HG02943 (cell line): ENCODE results near the gene NDUFV1.
"Not testable (repeated sequence)": the region's sequence is repeated elsewhere in the genome, so short reads cannot be mapped to it uniquely, and the experiment has no call there.

Experiments used
- ATAC-seq: cut with Tn5 transposase; IDR thresholded peaks from one replicate; pipeline ENCODE4 v1.9.1; 2021; ENCODE audit warnings: mild to moderate bottlenecking, low read depth, moderate library complexity; ENCODE audit not compliant: unreplicated experiment

Gene NDUFV1

DNA sequence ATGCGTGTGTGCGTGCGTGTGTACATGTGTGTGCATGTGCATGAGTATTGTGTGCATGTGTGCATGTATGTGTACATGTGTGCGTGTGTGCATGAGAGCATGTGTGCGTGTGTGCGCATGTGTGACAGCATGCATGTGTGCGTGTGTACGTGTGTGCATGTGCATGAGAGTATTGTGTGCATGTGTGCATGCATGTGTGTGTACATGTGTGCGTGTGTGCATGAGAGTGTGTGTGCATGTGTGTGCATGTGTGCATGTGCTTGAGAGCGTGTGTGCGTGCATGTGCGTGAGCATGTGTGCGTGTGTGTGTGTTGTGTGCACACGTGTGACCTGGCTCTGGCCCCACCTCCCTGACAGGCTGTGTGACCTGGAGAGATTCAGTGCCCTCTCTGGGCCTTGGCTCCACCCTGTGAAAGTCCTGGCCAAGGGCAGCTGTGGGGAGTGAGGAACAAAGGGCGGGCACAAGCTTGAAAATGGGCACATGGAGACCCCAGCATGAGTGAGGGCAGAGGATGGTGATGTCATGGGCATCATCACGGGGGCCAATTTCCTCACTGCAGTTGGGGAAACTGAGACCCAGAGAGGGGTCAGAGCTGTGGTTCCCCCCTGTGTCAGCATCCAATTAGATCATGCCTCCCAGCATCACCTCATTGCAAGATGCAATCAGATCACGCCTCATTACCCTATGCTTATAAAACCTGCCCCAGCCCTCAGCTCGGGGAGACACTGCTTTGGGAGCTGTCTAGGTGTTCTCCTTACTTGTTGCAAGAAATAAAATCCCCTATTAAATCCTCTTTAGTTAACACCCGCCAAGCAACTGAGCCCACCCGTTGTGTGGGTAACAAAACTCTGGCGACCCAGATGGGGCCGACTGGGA lies 43.1 kb downstream of the NDUFV1 start:
- ATAC-seq: no peak

DNA sequence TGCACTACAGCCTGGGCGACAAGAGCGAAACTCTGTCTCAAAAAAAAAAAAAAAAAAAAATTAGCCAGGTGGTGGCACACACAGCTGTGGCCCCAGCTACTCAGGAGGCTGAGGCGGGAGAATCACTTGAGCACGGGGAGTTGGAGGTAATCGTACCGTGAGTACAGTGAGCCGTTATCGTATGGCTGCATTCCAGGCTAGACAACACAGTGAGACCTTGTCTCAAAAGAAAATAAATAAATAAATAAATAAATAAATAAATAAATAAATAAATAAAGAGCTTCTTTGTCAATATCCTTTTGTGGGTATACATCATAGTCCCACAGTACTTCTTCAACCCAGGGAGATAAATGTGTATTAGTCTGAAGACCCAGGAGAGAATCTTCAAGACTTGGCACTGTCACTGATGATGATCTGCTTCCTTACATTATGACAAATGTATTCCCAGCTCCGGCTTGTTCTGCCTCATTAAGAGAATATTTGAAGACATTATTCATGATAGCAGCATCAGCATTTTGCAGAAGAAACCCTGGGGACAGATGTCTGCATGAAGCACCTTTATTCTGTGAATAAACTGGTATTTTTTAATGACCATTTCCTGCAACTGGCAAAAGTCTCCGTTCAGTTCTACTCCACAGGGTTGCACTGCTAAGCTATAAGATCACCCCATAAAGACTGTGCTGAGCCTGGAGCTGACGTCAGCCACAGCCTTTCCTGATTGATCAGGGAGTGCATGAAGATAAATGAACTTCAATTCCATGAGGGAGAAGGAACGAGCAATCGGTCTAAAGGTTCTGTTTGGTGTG lies 45.4 kb downstream of the NDUFV1 start:
- no peak for ATAC-seq

DNA sequence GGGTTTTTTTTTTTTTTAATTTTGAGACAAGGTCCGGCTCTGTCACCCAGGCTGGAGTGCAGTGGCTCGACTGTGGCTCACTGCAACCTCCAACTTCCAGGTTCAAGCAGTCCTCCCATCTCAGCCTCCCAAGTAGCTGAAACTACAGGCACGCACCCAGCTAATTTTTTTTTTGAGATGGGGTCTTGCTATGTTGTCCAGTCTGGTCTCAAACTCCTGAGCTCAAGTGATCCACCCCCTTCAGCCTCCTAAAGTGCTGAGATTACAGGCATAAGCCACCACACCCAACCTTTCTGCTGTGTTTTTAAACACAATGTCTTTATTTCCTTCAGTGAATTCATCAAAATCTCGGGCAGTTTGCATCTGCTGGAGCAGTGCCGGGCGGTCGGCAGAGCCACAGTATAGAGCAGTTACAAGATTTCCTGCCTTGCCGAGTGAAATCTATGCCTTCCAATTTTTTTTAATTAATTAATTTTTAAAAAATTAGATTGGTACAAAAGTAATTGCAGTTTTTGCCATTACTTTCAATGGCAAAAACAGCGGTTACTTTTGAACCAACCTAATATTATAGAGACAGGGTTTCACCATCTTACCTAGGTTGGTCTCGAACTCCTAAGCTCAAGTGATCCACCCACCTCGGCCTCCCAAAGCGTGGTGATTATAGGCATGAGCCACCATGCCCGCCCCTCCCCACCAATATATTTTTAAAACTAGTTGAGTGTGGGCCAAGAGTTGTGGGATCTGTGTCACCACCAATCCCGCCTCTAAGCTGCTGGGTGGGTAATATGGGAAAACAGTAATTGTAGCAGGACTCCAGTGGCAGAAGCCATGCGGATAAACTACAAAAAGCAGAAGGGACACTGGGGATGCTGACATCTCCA lies 46.5 kb downstream of the NDUFV1 start:
- ATAC-seq: no peak

DNA sequence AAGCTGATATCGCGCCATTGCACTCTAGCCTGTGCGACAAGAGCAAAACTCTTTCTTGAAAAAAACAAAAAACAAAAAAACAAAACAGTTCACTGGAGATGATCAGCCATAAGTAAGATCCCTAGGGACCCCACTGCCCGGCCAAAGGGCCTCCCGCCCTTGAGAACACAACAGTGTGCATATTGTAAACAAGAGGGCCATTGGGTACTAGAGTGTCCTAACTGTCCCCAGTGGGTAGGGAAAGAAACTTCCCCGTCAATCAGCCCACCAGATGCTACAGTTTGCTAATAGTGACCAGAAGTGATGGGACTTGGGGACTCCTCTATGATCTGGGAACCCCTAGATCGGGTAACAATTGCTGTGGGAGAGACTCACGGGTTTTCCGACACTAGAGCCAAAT lies 47.5 kb downstream of the NDUFV1 start:
- ATAC-seq: no peak

DNA sequence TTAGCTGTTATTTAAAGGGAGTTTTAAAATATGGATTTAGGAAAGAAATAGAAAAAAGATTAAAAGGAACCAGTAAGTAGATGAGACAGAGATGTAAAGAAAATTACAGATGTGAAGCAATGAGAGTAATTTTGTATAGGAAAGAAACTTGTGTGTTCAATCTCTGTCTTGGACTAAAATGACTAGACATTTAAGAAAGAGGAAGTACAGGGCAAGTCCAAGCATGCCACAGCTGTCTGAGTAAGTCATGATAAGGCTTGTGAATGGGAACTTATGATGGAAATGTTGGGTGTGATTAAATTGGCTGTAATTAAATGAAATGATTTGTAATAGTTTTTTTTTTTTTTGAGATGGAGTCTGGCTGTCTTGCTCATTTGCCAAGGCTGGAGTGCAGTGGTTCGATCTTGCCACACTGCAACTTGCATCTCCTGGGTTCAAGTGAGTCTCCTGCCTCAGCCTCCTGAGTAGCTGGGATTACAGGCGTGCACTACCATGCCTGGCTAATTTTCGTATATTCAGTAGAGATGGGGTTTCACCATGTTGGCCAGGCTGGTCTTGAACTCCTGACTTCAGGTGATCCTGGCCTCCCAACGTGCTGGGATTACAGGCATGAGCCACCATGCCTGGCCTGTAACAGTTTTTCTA lies 49.7 kb downstream of the NDUFV1 start:
- ATAC-seq: no peak

DNA sequence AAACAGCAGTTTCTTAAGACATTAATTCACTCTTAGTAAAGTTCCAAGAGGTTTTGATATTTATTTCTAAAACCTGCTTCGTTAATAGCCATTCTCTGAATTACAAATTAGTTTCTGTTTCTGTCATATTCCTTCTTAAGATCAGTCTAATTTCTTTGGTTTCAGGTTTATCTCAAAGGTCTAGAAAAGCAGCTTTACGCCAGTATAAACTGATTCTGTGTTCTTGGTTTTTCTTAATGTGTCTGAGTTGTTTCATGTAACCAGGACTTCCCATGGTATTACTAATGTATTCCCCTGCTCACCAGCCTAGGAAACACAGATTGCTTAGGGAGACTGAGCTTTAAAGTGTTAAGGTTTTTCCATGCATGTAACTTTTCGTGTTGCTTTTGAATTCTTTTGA lies 50.6 kb downstream of the NDUFV1 start:
- ATAC-seq: no peak

DNA sequence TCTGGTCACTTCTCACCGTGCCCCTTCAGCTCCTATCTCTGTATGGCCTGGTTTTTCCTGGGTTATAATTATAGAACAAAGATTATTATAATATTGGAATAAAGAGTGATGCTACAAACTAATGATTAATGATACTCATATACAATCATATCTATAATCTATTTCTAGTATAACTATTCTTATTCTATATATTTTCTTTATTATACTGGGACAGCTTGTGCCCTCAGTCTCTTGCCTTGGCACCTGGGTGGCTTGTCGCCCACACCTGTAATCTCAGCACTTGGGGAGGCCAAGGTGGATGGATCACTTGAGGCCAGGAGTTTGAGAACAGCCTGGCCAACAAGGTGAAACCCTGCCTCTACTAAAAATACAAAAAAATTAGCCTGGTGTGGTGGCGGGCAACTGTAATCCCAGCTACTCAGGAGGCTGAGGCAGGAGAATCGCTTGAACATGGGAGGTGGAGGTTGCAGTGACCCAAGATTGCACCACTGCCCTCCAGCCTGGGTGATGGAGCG lies 53.0 kb downstream of the NDUFV1 start:
- not testable (repeated sequence) for ATAC-seq

DNA sequence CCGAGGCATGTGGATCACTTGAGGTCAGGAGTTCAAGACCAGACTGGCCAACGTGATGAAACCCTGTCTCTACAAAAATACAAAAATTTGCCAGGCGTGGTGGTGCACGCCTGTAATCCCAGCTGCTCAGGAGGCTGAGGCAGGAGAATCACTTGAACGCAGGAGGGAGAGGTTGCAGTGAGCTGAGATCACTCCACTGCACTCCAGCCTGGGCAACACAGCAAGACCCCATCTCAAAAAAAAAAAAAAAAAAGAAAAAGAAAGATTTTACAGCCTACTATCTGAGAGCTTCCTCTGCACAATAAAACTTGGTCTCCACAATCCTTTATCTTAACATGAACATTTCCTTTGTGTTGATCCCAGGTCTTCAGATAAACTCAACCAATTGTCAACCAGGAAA lies 54.0 kb downstream of the NDUFV1 start:
- ATAC-seq: not testable (repeated sequence)
